Epithelial cell of esophagus (primary cell): ENCODE data around the gene NELL1.

ENCODE experiments used
- DNase-seq: peaks from one replicate; pipeline ENCODE4 v3.0.0; 2010; ENCODE audit warnings: low read depth
- H3K4me3 ChIP-seq: 2 replicates; pipeline ENCODE4 v1.5.1; 2011; ENCODE audit warnings: mild to moderate bottlenecking, low read length, control low read depth
- CTCF ChIP-seq: IDR thresholded peaks from 2 replicates; pipeline ENCODE4 v1.5.1; 2011; ENCODE audit warnings: low read depth, mild to moderate bottlenecking, low read length, control low read depth, inconsistent platforms; ENCODE audit not compliant: insufficient read depth; ENCODE audit errors: missing control alignments

NELL1 gene

GRCh38 chr11:20760811-20761210, 91.4 kb downstream of the NELL1 start:
- TF ChIP-seq CTCF: no peak
- no peak overlapping the region for H3K4me3 ChIP-seq
- DNase-seq: no peak

GRCh38 chr11:20762116-20762844, 92.9 kb downstream of the NELL1 start:
- H3K4me3 ChIP-seq: no peak overlapping the region
- no peak for TF ChIP-seq CTCF
- DNase-seq: no peak

GRCh38 chr11:20762980-20763379, 93.6 kb downstream of the NELL1 start:
- DNase-seq: no peak
- no peak for TF ChIP-seq CTCF
- no peak overlapping the region for H3K4me3 ChIP-seq

DNA sequence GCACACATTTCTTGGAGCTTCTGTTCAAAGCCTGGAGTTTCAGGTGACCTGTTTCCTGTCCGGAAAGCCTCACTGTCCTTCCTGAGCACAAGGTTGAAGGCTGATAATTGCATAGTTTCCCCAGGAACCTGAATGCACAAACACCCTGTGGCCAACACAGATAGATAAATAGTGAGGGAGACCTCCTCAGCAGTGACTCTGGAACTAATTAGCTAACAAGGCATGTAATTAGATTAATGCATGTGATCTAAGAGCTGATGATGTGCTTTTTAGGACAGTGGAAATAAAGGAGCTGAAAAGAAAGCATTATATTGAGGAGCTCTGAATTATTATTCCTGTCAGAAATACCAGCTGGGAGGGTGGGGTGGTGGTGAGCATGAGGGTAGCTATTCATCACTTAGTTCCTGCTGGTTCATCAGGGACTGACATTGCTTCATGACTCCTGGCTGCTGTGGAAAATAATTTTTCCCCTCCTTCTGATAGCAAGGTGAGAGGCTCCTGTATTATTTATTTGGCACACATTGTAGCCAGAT, 101.1 kb downstream of the NELL1 start:
- DNase-seq: no peak
- TF ChIP-seq CTCF: no peak
- no peak overlapping the region for H3K4me3 ChIP-seq

GRCh38 chr11:20771026-20771425, 101.6 kb downstream of the NELL1 start:
- no peak for TF ChIP-seq CTCF
- DNase-seq: no peak
- H3K4me3 ChIP-seq: no peak overlapping the region

DNA sequence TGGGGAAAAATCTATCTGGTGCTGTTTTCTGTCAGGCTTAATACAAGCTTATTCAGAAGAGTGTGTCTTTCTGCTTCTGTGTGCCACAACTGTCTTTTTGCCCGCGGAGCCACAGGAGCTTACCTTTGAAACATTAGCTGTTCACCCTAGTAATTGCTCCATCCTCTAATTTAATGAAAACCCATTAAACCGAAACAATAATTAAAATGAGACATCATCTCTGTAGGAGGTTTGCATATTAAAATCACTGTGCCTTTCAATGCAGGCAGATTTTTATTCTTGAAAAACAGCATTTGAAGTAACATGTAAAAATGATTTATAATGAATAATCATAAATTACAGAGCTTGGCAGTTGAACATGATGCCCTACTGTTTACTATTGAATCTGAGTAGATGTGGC, 102.3 kb downstream of the NELL1 start:
- no peak overlapping the region for H3K4me3 ChIP-seq
- DNase-seq: no peak
- TF ChIP-seq CTCF: no peak

DNA sequence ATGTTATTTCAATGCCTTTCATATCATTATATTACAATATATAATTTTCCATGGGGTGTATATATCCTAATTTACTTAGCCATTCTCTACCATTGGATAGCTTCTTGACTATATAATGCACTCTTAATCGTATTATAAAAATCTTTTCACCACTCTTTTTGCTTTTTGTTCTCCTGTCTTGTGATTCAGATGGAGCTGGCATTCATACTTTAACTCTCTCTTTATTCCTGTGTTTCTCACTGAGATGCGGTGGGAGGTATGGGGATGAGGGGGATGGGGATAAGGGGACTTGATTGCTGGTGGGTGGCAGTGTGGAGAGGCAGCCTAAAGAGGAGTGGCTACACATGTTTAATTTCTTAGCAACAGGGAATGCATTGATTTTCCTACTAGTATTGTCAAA, 105.9 kb downstream of the NELL1 start:
- no peak overlapping the region for H3K4me3 ChIP-seq
- no peak for DNase-seq
- TF ChIP-seq CTCF: no peak
